ENCODE measurements around the gene EMD.
"Not testable (repeated sequence)": the region's sequence is repeated elsewhere in the genome, so short reads cannot be mapped to it uniquely, and the experiment has no call there.

- not testable (repeated sequence) for TF ChIP-seq CTCF (IDR thresholded peaks at IDR 0.05; ENCODE audit: insufficient read depth, low read length, poor library complexity, severe bottlenecking); EZH2phosphoT487 (conservative IDR thresholded peaks at IDR 0.05; ENCODE audit: low read length)
Measured at GRCh38 chrX:154400369-154400817, 21.3 kb downstream of the EMD start.

Data from SU-DHL-6 (cell line).